IMR-90 (cell line): ENCODE results near the gene CASKIN1. TPM values are rescaled to one million over a fixed set of nuclear protein-coding genes. Genes with fewer than 3 reads are reported as not detected.

ENCODE experiments used
- ATAC-seq: fragments of 200-7000 bp; cut with Tn5 transposase; 2 replicates; pipeline ENCODE4 v1.9.1; 2020; ENCODE audit warnings: low read depth, mild to moderate bottlenecking, moderate library complexity
- BruUV-seq: library from RNA; stranded (reverse); fragments of 400-500 nt; replicated peaks from 2 replicates; lab custom pipeline; 2021; lab: Mats Ljungman, UMichigan
- CTCF ChIA-PET: fragments of 300-600 bp; formaldehyde crosslinking; extraction: SDS; loops from one replicate; lab custom pipeline; 2021; ENCODE audit warnings: antibody characterized with exemption; lab: Yijun Ruan, JAX
- POLR2A ChIA-PET: fragments of 300-600 bp; sonication (Branson Sonifier 250); formaldehyde crosslinking; loops from one replicate; lab custom pipeline; 2022; ENCODE audit warnings: antibody characterized with exemption; ENCODE audit not compliant: unreplicated experiment; lab: Charles Lee
- DNase-seq: peaks from one replicate; pipeline ENCODE4 v3.0.0; 2013
- H2AFZ ChIP-seq: replicated peaks from 2 replicates; pipeline ENCODE3; 2013; ENCODE audit warnings: low read length, mild to moderate bottlenecking; ENCODE audit not compliant: poor library complexity
- H2AK5ac ChIP-seq: 2 replicates; pipeline ENCODE4 v1.6.1; 2013; ENCODE audit warnings: low read depth, low read length, inconsistent platforms
- H2AK9ac ChIP-seq: replicated peaks from 2 replicates; pipeline ENCODE3; 2013; ENCODE audit warnings: mild to moderate bottlenecking, low read depth, low read length, moderate library complexity; ENCODE audit not compliant: poor library complexity
- H2BK120ac ChIP-seq: 2 replicates; pipeline ENCODE4 v1.6.1; 2013; ENCODE audit warnings: low read depth, low read length, inconsistent platforms
- H2BK15ac ChIP-seq: 3 replicates; pipeline ENCODE4 v1.6.1; 2013; ENCODE audit warnings: low read depth, low read length, inconsistent platforms
- H2BK20ac ChIP-seq: 2 replicates; pipeline ENCODE4 v1.6.1; 2013; ENCODE audit warnings: low read depth, mild to moderate bottlenecking, inconsistent platforms, low read length, moderate library complexity
- H2BK5ac ChIP-seq: 2 replicates; pipeline ENCODE4 v1.6.1; 2013; ENCODE audit warnings: mild to moderate bottlenecking, low read depth, low read length, inconsistent platforms; ENCODE audit not compliant: poor library complexity, severe bottlenecking
- H3K14ac ChIP-seq: replicated peaks from 2 replicates; pipeline ENCODE4 v1.6.1; 2013; ENCODE audit warnings: low read depth, low read length, inconsistent platforms
- H3K18ac ChIP-seq: 2 replicates; pipeline ENCODE4 v1.6.1; 2013; ENCODE audit warnings: low read depth, low read length, control low read depth
- H3K23ac ChIP-seq: 2 replicates; pipeline ENCODE4 v1.6.1; 2013; ENCODE audit warnings: low read depth, low read length, inconsistent platforms
- H3K27ac ChIP-seq: 2 replicates; pipeline ENCODE4 v1.5.1; 2013; ENCODE audit warnings: mild to moderate bottlenecking, control low read depth, low read length; ENCODE audit not compliant: insufficient read depth
- H3K27me3 ChIP-seq: 2 replicates; pipeline ENCODE4 v1.6.1; 2013; ENCODE audit warnings: low read length; ENCODE audit not compliant: control insufficient read depth, insufficient read depth
- H3K36me3 ChIP-seq: 2 replicates; pipeline ENCODE4 v1.6.1; 2013; ENCODE audit warnings: low read length, mixed read lengths; ENCODE audit not compliant: control insufficient read depth, insufficient read depth
- H3K4ac ChIP-seq: 2 replicates; pipeline ENCODE4 v1.6.1; 2013; ENCODE audit warnings: low read depth, low read length, inconsistent platforms
- H3K4me1 ChIP-seq: 2 replicates; pipeline ENCODE4 v1.6.1; 2013; ENCODE audit warnings: low read length, mixed read lengths; ENCODE audit not compliant: control insufficient read depth, insufficient read depth
- H3K4me2 ChIP-seq: 2 replicates; pipeline ENCODE4 v1.6.1; 2013; ENCODE audit warnings: low read depth, mild to moderate bottlenecking, control low read depth, low read length, moderate library complexity
- H3K4me3 ChIP-seq: 2 replicates; pipeline ENCODE4 v1.5.1; 2013; ENCODE audit warnings: low read depth, mild to moderate bottlenecking, control low read depth, low read length, moderate library complexity; ENCODE audit not compliant: insufficient read depth
- H3K56ac ChIP-seq: 2 replicates; pipeline ENCODE4 v1.6.1; 2013; ENCODE audit warnings: low read length, inconsistent platforms; ENCODE audit not compliant: insufficient read depth; ENCODE audit errors: extremely low read depth
- H3K79me1 ChIP-seq, 2 experiments: 2 replicates each; pipeline ENCODE4 v1.6.1; 2013; ENCODE audit warnings: low read length in 2 of 2, inconsistent platforms in 1 of 2, low read depth in 1 of 2
- H3K9ac ChIP-seq: 2 replicates; pipeline ENCODE4 v1.6.1; 2013; ENCODE audit warnings: low read depth, low read length, control low read depth
- H3K9me1 ChIP-seq: 2 replicates; pipeline ENCODE4 v1.6.1; 2013; ENCODE audit warnings: low read length, inconsistent platforms; ENCODE audit not compliant: insufficient read depth
- H3K9me3 ChIP-seq: 2 replicates; pipeline ENCODE4 v1.6.1; 2013; ENCODE audit warnings: low read length; ENCODE audit not compliant: control insufficient read depth, insufficient read depth
- H4K20me1 ChIP-seq: 2 replicates; pipeline ENCODE4 v1.6.1; 2013; ENCODE audit warnings: low read length, inconsistent platforms; ENCODE audit not compliant: insufficient read depth
- H4K5ac ChIP-seq: 2 replicates; pipeline ENCODE4 v1.6.1; 2013; ENCODE audit warnings: mild to moderate bottlenecking, low read depth, low read length, control low read depth
- H4K8ac ChIP-seq, 2 experiments: 2 replicates each; pipeline ENCODE4 v1.6.1; 2013; ENCODE audit warnings: low read depth in 2 of 2, low read length in 2 of 2, control low read depth in 1 of 2, inconsistent platforms in 1 of 2
- H4K91ac ChIP-seq: 2 replicates; pipeline ENCODE4 v1.6.1; 2013; ENCODE audit warnings: low read depth, low read length, inconsistent platforms; ENCODE audit not compliant: insufficient read depth
- FOS ChIP-seq: fragments of 150-350 bp; IDR thresholded peaks from 2 replicates; pipeline ENCODE4 v1.6.1; 2016; ENCODE audit warnings: low read depth, low read length
- MAFK ChIP-seq: IDR thresholded peaks from 2 replicates; pipeline ENCODE4 v1.6.1; 2012; ENCODE audit warnings: low read depth, low read length, improper control_type of control experiment
- SMC3 ChIP-seq: fragments of 150-350 bp; IDR thresholded peaks from 2 replicates; pipeline ENCODE4 v1.6.1; 2016; ENCODE audit warnings: low read depth, mild to moderate bottlenecking, antibody characterized with exemption, low read length, moderate library complexity
- WGBS, 2 experiments: methylation state at CpG; one replicate each; pipeline versions ENCODE4 v1.1.5 to v1.1.7; 2013; ENCODE audit warnings: missing lambda C conversion rate in 2 of 2; ENCODE audit not compliant: insufficient read length in 1 of 2; ENCODE audit errors: extremely low coverage in 2 of 2; 5-methylcytosine and 5-hydroxymethylcytosine counted together
- dilution Hi-C: fragments of 300-500 bp; cut with HindIII; formaldehyde crosslinking; loops from one replicate; pipeline ENCODE4 v1.14.3; 2018; ENCODE audit warnings: low sequenced_read_pairs; ENCODE audit not compliant: unreplicated experiment
- in situ Hi-C: fragments of 300-500 bp; cut with MboI; formaldehyde crosslinking; loops from 3 replicates; pipeline ENCODE4 v1.14.3; 2019; ENCODE audit warnings: low sequenced_read_pairs, inconsistent platforms, mixed read lengths
- intact Hi-C: fragments of 100-400 bp; cut with micrococcal nuclease; formaldehyde crosslinking; loops from 2 replicates; pipeline ENCODE4 v1.10.0; 2022
- polyA plus RNA-seq, 3 experiments: library from polyadenylated mRNA; depleted of rRNA; stranded (reverse); fragments of >200 nt; gene quantifications; 2 replicates each; pipeline ENCODE4 v1.2.3, GENCODE V29; 2012; ENCODE audit warnings: low replicate concordance in 1 of 3
- total RNA-seq: library from RNA; depleted of rRNA; stranded (reverse); fragments of >200 nt; gene quantifications from 2 replicates; pipeline ENCODE4 v1.2.3, GENCODE V29; 2012

CASKIN1 gene
- total and polyA plus RNA-seq, 2 of the 4 experiments (the other 2 are of a cell fraction), result 0.05 TPM; not detected in 1

DNA sequence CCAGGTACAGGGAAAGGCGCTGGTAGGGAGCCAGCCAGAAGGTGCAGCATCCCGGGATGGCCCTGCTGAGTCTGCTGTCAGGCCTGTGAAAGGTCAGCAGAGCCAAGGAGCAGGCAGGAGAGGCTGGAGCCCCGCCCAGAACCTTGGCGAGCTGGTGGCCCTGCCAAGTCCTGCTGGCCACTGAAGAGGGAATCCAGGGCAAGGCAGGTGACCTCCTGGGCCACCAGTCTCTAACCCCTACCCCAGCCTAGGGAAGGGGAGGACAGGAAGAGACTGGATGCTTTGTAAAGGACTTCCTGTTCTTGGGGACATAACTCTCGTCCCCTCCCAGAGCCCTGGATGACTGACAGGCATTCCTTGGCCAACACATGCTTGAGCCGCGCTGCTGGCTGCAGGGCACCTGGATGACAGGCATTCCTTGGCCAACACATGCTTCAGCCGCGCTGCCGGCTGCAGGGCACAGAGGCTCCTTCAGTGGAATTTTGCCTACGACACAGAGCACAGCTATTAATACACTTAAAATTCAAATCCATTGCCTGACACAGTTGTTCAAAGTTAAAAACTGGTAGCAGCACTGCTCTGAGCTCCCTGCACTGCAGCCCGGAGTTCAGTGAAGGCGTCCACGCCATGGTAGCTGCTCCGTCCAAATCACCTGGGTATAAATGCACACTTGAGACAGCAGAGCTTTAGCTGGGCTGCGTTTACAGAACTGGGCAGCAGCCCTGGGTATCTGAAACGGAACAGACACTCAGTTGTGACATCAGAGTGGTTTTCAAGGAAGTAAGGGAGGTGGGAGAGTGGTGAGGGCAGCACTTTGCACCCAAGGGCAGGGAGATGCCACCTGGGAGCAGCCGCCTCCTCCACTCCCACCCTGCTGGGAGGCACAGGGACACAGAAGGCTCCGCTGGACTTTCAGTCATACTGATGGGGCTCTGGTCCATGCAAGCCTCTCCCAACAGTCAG is 16.2 kb upstream of the CASKIN1 start:
- DNase-seq (no peak), ATAC-seq (no peak)
- H3K23ac ChIP-seq, result peak overlapping the region; percentile 52
- dilution Hi-C loops, result no loop called here
- no peak overlapping the region for H3K4me3 ChIP-seq
- peaks cover 19% of the 10 kb centered on the region for H3K36me3 ChIP-seq
- peak overlapping the region; percentile 0; the same call in 1 of the 2 replicates for H2AK5ac ChIP-seq
- H4K91ac ChIP-seq, result no peak overlapping the region
- H2AK9ac ChIP-seq, result peak overlapping the region; percentile 73
- peak overlapping the region; percentile 51 for H2AFZ ChIP-seq
- no peak overlapping the region for H3K4ac ChIP-seq
- no peak overlapping the region for H2BK15ac ChIP-seq
- 80% methylated on average over 10 of the region's 19 CpGs; no CpG with 5 or more reads in 1 of the 2 experiments for WGBS, 2 experiments
- no peak overlapping the region for H3K14ac ChIP-seq
- peak overlapping the region; percentile 80 for H3K4me2 ChIP-seq
- no peaks in the 10 kb centered on the region for H3K9me3 ChIP-seq
- H4K5ac ChIP-seq, result no peak overlapping the region
- H2BK20ac ChIP-seq, result no peak overlapping the region
- no peak overlapping the region for H3K18ac ChIP-seq
- H3K27ac ChIP-seq, result no peak overlapping the region
- CTCF ChIA-PET, result no interaction called here
- peaks cover 14 to 33% of the 10 kb centered on the region in 2 experiments for H3K79me1 ChIP-seq
- in situ Hi-C loops, result no loop called here
- no peaks in the 10 kb centered on the region for H3K9me1 ChIP-seq
- no peaks in the 10 kb centered on the region for H3K27me3 ChIP-seq
- BruUV-seq, result no TSS peak
- intact Hi-C loops, result no loop called here
- H2BK5ac ChIP-seq, result no peak overlapping the region
- H3K56ac ChIP-seq, result no peak overlapping the region
- peaks cover 12% of the 10 kb centered on the region for H4K20me1 ChIP-seq
- H3K9ac ChIP-seq, result 0 out of 2 replicates have a peak overlapping the region, but pooled peaks have one; percentile 65
- no peak overlapping the region for H4K8ac ChIP-seq
- peaks cover 7% of the 10 kb centered on the region for H3K4me1 ChIP-seq
- TF ChIP-seq MAFK, result no peak
- TF ChIP-seq FOS, result no peak
- no peak for TF ChIP-seq SMC3
- POLR2A ChIA-PET, result no interaction called here
- H2BK120ac ChIP-seq, result no peak overlapping the region
